Measurements from ENCODE around the gene ETV3. TPM values are rescaled to one million over a fixed set of nuclear protein-coding genes. Genes with fewer than 3 reads are reported as not detected.
"Not testable (repeated sequence)": the region's sequence is repeated elsewhere in the genome, so short reads cannot be mapped to it uniquely, and the experiment has no call there.

ETV3 gene
- total RNA-seq, 1 donor = 101 TPM

DNA sequence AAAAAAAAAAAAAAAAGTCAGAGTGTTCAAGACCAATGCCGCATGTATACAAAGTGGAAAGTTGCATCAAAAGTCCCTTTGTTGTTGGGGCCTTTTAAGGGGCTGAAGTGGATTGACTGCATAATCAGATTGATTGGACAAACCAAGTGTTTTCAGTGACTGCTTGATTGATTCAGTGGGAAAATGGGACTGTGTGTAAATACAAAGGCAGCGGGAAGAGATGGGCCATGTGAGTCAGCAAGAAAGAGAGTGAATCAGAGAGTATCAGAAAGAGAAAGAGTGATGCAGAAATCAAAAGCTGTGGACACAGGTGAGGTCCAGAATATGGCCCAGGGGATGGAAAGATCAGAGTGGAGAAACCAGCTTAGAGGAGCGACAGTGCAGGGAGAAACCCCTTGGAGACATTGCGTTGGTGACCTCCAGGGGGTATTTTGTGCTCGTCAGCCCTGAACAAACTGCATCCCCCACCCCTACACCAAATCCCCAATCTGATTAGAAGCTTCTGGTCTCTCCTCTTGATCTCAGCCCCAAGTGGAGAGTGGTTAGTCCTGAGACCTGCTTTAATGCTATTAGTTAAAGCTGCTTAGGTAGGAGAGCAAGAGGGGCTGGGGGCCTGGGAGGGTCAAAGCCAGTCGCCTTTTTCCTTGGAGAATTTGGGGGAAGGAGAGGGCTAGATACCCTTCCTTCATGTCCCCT is 33.4 kb downstream of the ETV3 start:
- H3K27me3 ChIP-seq (ENCODE audit: insufficient read depth, low read length) = peaks cover 3% of the 10 kb centered on the region
- no peak overlapping the region for H3K4me3 ChIP-seq (ENCODE audit: low read length)
- peaks cover 38% of the 10 kb centered on the region for H3K4me1 ChIP-seq (ENCODE audit: insufficient read depth, low read length)
- H3K9me3 ChIP-seq (ENCODE audit: low read depth, low read length) = no peaks in the 10 kb centered on the region

DNA sequence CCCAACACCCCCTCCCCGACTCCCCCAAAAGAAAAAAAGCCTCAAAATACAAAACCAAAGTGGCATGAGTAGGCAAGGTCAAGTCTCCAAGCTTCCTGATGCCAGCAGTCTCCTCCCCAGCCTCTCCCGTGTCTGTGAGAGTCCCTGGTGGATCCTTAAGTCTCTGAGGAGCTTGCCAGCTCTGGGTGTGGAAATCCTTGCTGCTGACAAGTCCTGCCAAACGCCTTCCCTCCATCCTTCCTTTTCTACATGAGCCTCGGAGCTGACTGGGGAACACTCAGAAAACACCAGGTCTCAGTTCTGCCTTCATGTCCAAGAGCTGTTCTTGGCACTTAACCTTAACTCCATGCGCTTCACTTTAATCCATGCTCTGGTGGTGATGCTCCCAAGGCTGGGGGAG is 34.9 kb downstream of the ETV3 start:
- Histone ChIP-seq H3K4me1 (ENCODE audit: insufficient read depth, low read length) (peaks cover 47% of the 10 kb centered on the region), H3K4me3 (ENCODE audit: low read length) (no peak overlapping the region)

DNA sequence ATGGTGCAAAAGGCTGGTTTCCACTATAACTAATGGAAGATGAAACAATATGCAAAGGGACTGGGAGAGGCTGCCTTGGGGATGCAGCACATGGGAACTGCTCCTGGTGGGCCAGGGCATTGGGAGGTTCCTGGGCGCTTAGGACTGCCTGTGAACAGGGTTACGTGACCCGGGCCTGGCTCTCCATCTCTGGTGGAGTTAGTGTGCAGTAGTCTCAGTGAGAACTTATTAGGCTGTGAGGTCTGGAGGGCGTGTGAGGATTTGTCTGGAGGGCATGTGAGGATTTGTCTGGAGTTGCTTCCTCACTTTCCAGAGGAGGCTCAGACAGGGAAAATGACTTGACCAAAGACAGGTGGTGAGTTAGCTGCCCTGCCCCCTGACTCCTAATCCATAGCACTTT is 37.0 kb downstream of the ETV3 start:
- Histone ChIP-seq H3K27me3 (ENCODE audit: insufficient read depth, low read length) (no peaks in the 10 kb centered on the region), H3K9me3 (ENCODE audit: low read depth, low read length) (no peaks in the 10 kb centered on the region), H3K4me3 (ENCODE audit: low read length) (no peak overlapping the region), H3K4me1 (ENCODE audit: insufficient read depth, low read length) (peaks cover 32% of the 10 kb centered on the region)

More for the DNA sequence above, 34.9 kb downstream of the ETV3 start:
- Histone ChIP-seq H3K27me3 (ENCODE audit: insufficient read depth, low read length) (peaks cover 3% of the 10 kb centered on the region), H3K9me3 (ENCODE audit: low read depth, low read length) (no peaks in the 10 kb centered on the region)

DNA sequence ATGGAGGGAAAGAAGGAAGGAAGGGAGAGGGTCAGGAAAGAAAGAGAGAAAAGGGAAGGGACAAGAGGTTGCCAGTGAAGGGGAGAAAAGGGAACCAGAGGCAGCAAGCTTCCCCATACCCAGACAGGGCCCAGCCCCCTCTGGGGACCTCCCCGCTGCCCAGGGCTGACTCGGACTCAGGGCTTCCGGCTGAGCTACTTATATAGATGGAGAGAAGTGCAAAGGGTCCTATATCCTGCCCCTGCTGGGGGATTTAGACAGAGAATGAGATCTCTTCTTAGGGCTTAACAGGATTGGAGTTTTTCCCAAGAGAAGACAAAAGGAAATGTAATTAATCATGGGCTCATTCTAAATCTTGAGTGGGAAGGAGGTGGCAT is 38.6 kb downstream of the ETV3 start, which contains the start of gene ETV3L:
TSS of gene ETV3L (minus strand) at position 176 of the 377 bp plus-strand sequence. CDS start 285 bp downstream, outside the sequence.
- Histone ChIP-seq H3K4me3 (ENCODE audit: low read length) (no peak within 1 kb of the TSS), H3K4me1 (ENCODE audit: insufficient read depth, low read length) (peaks cover 22% of the 10 kb centered on the region), H3K9me3 (ENCODE audit: low read depth, low read length) (no peaks in the 10 kb centered on the region), H3K27me3 (ENCODE audit: insufficient read depth, low read length) (no peaks in the 10 kb centered on the region)

DNA sequence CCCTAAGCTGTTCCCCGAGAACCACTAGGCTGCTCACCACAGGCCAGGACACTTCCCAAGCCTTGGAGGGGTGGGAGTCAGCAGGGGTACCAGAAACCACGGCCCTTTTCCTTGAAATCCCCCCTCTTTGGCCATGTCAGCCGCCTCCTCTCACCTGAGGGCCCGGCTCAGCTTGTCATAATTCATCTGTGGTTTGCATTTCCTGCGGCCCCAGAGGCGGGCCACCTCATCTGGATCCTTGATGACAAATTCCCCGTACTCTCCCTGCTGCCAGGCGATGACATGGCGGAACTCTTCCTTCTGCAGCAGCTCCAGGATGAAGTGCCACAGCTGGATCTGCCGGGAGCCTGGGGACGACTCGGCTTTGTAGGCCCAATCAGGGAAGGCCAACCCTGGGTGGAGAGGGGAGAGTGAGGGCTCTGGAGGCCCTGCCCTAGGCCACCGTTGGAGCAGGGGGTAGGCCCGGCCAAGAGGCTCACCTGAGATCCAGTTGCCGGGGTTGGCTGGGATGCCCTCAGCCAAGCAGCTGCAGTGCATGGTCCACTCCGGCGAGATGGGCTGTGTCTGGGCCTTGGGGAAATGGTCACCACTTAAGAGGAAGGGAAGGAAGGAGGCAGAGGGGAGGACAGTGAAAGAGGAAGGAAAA is 39.1 kb downstream of the ETV3 start:
- H3K4me1 ChIP-seq (ENCODE audit: insufficient read depth, low read length) = peaks cover 22% of the 10 kb centered on the region
- not testable (repeated sequence) for H3K4me3 ChIP-seq (ENCODE audit: low read length); H3K27me3 ChIP-seq (ENCODE audit: insufficient read depth, low read length); H3K9me3 ChIP-seq (ENCODE audit: low read depth, low read length)

DNA sequence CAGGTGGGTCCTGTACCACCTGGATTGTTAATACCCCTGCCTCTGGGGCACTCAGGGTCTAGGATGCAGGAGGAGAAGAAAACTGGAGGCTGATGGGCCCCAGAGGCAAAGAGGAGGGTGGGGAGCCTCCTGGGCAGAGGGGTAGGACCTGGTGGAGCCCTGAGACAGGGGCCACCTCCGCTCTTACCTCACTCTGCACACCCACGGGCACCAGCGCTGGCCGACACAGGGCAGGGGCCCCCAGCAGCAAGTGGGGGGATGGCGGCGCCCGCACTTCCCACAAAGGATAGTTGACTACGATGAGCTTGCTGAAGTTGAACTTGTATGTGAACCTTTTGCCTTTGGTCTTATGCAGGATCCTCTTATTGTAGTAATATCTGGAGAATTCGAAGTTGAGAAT is 39.7 kb downstream of the ETV3 start:
- Histone ChIP-seq H3K27me3 (ENCODE audit: insufficient read depth, low read length) (no peaks in the 10 kb centered on the region), H3K4me1 (ENCODE audit: insufficient read depth, low read length) (peaks cover 22% of the 10 kb centered on the region), H3K4me3 (ENCODE audit: low read length) (no peak overlapping the region), H3K9me3 (ENCODE audit: low read depth, low read length) (no peaks in the 10 kb centered on the region)

DNA sequence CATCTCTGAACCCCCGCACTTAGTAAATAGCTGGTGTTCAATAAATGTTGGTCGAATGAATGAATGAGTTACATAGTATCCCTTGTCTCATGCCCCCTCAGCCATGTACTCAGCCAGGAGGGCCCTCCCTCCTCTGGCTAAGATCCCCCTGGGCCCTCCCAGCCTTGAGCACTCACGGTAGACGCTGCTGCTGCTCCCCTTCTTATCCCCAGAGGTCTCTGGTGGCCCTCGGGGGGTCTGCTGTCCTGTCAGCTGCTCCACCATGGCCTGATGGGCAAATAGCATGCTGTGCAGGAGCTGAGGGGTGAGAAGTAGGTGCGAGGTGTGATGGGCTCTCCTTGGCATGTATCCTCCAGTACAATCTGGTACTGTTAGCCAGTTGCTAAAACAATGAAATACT is 40.5 kb downstream of the ETV3 start:
- Histone ChIP-seq H3K9me3 (ENCODE audit: low read depth, low read length) (no peaks in the 10 kb centered on the region), H3K4me3 (ENCODE audit: low read length) (no peak overlapping the region), H3K27me3 (ENCODE audit: insufficient read depth, low read length) (no peaks in the 10 kb centered on the region), H3K4me1 (ENCODE audit: insufficient read depth, low read length) (peaks cover 15% of the 10 kb centered on the region)

DNA sequence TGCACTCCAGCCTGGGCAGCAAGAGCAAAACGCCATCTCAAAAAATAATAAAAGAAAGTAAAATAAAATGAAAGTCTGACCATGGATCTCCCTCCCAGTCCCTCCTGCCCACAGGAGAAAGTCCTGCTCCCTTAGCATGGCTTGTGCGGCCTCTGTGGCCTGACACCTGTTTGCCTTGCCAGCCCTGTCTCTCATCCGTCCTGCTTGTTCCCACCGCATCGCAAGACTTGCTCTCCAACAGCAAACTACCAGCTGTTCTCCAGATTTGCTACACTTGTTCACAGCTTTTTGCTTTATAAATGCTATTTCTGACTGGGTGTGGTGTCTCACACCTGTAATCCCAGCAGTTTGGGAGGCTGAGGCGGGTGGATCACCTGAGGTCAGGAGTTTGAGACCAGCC is 41.3 kb downstream of the ETV3 start:
- H3K4me3 ChIP-seq (ENCODE audit: low read length) = no peak overlapping the region
- peaks cover 12% of the 10 kb centered on the region for H3K4me1 ChIP-seq (ENCODE audit: insufficient read depth, low read length)
- H3K27me3 ChIP-seq (ENCODE audit: insufficient read depth, low read length) = no peaks in the 10 kb centered on the region
- H3K9me3 ChIP-seq (ENCODE audit: low read depth, low read length) = no peaks in the 10 kb centered on the region

DNA sequence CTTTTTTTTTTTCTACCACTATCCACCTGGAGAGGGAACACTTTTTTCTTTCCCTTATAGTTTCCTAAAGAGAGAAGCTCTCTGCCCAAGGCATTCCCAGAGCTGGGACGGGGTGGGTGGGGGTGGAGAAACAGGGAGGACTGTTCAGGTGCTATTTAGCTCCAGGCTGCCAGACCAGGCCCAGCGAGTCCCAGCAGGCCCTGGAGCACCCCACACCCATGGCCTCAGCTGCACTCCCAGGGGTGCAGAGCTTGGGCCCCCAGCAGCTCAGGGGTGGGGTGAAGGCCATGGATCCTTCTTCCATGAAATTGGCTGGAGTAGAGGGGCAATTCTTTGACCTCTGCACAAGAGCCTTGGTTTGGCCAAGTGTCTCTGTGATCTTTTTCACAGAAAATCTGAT is 42.6 kb downstream of the ETV3 start:
- H3K27me3 ChIP-seq (ENCODE audit: insufficient read depth, low read length) = no peaks in the 10 kb centered on the region
- H3K9me3 ChIP-seq (ENCODE audit: low read depth, low read length) = no peaks in the 10 kb centered on the region
- H3K4me3 ChIP-seq (ENCODE audit: low read length) = no peak overlapping the region
- peaks cover 12% of the 10 kb centered on the region for H3K4me1 ChIP-seq (ENCODE audit: insufficient read depth, low read length)

DNA sequence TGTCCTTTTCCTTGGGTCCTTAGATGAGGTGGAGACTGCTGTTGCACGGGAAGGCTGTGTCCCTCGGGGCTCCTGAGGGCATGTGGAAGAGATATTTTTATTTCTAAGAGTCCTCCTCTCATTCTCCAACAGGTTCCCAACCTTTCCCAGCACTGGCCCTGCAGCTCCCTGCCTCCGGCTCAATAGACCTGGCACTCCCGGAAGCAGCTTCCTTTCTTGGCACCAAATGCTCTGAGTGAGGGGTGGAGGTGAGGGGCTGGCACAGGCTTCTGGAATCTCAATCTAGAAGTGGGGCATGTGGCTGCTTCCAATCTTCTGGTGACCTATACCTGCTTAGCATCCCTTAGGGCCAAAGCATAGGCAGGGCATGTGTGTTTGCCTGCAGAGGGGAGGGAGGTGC is 43.1 kb downstream of the ETV3 start:
- no peaks in the 10 kb centered on the region for H3K9me3 ChIP-seq (ENCODE audit: low read depth, low read length)
- peaks cover 12% of the 10 kb centered on the region for H3K4me1 ChIP-seq (ENCODE audit: insufficient read depth, low read length)
- H3K4me3 ChIP-seq (ENCODE audit: low read length) = no peak overlapping the region
- H3K27me3 ChIP-seq (ENCODE audit: insufficient read depth, low read length) = no peaks in the 10 kb centered on the region

DNA sequence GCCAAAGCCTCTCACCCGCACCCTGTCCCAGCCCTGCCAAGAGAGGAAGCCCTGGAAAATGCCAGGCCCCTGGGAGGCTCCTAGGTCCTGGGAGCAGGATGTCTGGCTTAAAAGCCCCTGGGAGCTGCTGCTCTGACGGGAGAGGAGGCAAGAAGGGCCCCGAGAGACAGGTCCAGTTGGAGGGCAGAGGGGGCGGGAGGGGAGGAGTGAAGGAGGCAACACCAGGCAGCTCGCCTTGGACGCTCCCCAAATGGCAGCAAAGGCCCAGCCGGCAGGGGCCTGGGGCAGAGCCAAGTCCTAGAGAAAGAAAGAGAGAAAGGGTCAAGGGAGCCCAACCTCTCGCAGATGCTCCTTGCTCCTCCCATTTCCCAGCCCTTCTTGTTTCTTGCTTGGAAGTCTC is 45.4 kb downstream of the ETV3 start:
- Histone ChIP-seq H3K9me3 (ENCODE audit: low read depth, low read length) (no peaks in the 10 kb centered on the region), H3K4me1 (ENCODE audit: insufficient read depth, low read length) (no peaks in the 10 kb centered on the region), H3K4me3 (ENCODE audit: low read length) (no peak overlapping the region)

DNA sequence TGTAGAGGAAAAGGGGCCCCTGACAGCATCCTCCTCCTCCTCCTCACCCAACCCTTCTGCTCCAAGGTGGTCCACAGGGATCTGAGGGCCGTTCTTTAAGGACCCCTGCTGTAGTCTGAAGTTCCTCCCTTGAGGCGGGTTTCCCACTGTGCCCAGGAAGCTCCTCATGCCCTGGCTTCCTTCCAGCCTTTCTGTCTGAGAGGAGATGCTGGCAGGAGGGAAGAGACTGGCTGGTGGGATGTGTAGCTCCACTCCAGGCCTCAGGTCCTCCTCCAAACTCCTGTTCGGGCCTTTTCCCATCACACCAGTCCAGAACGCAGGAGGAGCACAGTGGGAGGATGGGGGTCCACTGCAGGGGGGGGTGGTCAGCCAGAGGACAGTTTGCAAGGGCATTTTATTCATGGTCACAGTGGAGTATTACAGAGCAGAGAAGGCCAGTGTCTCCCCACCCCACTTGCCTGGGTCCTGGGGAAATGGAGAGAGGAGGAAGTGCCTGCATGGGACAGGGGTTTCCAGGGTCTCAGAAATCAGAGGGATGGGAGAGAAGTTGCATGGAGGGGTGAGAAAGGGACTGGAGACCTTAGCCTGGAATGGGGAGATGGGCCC is 46.4 kb downstream of the ETV3 start:
- no peaks in the 10 kb centered on the region for H3K4me1 ChIP-seq (ENCODE audit: insufficient read depth, low read length)
- no peaks in the 10 kb centered on the region for H3K9me3 ChIP-seq (ENCODE audit: low read depth, low read length)
- H3K27me3 ChIP-seq (ENCODE audit: insufficient read depth, low read length) = no peaks in the 10 kb centered on the region
- no peak overlapping the region for H3K4me3 ChIP-seq (ENCODE audit: low read length)

More for the DNA sequence above, 45.4 kb downstream of the ETV3 start:
- H3K27me3 ChIP-seq (ENCODE audit: insufficient read depth, low read length) = no peaks in the 10 kb centered on the region

DNA sequence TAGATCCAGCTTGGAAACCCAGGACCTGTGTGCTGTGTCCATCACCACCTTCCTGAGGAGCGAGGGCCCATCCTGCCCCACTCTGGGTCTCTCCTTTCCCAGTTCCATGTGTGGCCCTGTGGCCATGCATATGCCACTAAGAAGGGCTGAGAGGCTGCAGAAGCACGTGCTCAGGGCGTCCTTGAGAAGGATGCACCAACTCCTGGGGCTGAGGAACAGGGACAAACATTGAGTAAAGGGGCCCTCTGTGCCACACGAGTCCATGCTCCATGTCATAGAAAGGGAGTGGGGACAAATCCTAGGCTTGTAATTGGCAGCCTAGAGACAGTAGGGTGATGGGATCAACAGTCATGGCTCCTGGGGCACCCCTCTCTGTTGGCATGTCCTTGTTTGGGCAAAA is 47.0 kb downstream of the ETV3 start:
- Histone ChIP-seq H3K27me3 (ENCODE audit: insufficient read depth, low read length) (no peaks in the 10 kb centered on the region), H3K4me1 (ENCODE audit: insufficient read depth, low read length) (no peaks in the 10 kb centered on the region), H3K4me3 (ENCODE audit: low read length) (no peak overlapping the region), H3K9me3 (ENCODE audit: low read depth, low read length) (no peaks in the 10 kb centered on the region)

DNA sequence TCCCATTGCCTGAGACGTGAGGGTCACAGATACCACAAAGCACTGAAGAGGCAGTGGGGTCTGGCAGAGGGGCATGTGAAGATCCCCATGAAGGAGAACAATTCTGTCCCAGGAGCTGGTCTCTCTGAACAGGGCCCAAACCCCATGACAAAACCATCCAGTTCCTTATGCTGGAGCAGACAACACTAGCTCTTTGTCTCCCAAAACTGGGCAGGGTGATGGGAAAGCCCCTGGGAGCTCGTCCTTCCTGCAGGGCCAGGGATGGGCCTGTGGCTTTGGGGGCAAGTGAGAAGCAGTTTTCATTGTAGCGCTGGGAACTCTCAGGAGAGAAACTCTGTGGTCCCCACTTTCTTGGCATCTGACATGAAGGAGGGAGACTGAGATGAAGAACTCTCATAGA is 47.4 kb downstream of the ETV3 start:
- Histone ChIP-seq H3K4me1 (ENCODE audit: insufficient read depth, low read length) (no peaks in the 10 kb centered on the region), H3K4me3 (ENCODE audit: low read length) (no peak overlapping the region), H3K9me3 (ENCODE audit: low read depth, low read length) (no peaks in the 10 kb centered on the region), H3K27me3 (ENCODE audit: insufficient read depth, low read length) (no peaks in the 10 kb centered on the region)

DNA sequence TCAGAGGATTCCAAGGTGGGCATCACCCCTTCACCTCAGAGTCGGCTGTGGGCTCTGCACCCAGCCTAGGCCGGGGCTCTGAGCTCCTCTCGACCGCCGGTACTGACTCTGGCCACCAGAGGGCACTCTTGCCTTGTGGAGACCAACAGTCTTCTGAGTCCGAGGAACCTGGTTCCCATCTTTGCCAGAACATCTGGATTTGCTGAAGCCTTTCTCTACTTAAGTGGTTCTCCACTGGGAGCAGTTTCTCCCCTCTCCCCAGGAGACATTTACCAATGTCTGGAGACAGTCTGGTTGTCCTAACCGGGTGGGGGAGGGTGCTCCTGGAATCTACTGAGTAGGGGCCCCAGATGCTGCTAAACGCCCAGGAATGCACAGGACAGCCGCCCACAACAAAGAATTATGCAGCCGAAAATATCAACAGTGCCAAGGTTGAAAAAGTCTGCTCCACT is 48.0 kb downstream of the ETV3 start:
- H3K4me1 ChIP-seq (ENCODE audit: insufficient read depth, low read length) = no peaks in the 10 kb centered on the region
- no peaks in the 10 kb centered on the region for H3K9me3 ChIP-seq (ENCODE audit: low read depth, low read length)
- no peak overlapping the region for H3K4me3 ChIP-seq (ENCODE audit: low read length)
- H3K27me3 ChIP-seq (ENCODE audit: insufficient read depth, low read length) = no peaks in the 10 kb centered on the region
